NCI-H2196 treated with DMSO at 0.1 percent for 48 hours (cell line): ENCODE measurements around the gene FAM210A.

ENCODE experiments used
- DNase-seq: peaks from one replicate; lab custom pipeline; 2025; ENCODE audit not compliant: unreplicated experiment; lab: John Stamatoyannopoulos, UW

FAM210A gene

GRCh38 chr18:13623348-13623747, 103.0 kb downstream of the FAM210A start:
- no peak for DNase-seq

GRCh38 chr18:13622751-13623150, 103.6 kb downstream of the FAM210A start:
- no peak for DNase-seq

- DNase-seq, result no peak
These were observed 104.3 kb downstream of the FAM210A start for GRCh38 chr18:13621886-13622619.

- DNase-seq, result no peak
These were observed 104.9 kb downstream of the FAM210A start for GRCh38 chr18:13621446-13621849.

GRCh38 chr18:13620818-13621445, 105.4 kb downstream of the FAM210A start:
- no peak for DNase-seq

GRCh38 chr18:13620206-13620672, 106.1 kb downstream of the FAM210A start:
- DNase-seq, result no peak

- no peak for DNase-seq
These were observed 106.7 kb downstream of the FAM210A start for GRCh38 chr18:13619505-13620205.

- DNase-seq, result no peak
These were observed 107.5 kb downstream of the FAM210A start for GRCh38 chr18:13618760-13619438.

- no peak for DNase-seq
These were observed 108.4 kb downstream of the FAM210A start for GRCh38 chr18:13617826-13618515.

GRCh38 chr18:13616525-13617035, 109.8 kb downstream of the FAM210A start:
- DNase-seq, result no peak

GRCh38 chr18:13616041-13616440, 110.3 kb downstream of the FAM210A start:
- DNase-seq, result no peak

GRCh38 chr18:13615432-13615861, 110.9 kb downstream of the FAM210A start:
- DNase-seq, result no peak

- DNase-seq, result no peak
These were observed 111.6 kb downstream of the FAM210A start for GRCh38 chr18:13614641-13615288.

GRCh38 chr18:13613591-13614501, 112.5 kb downstream of the FAM210A start:
- DNase-seq, result peak; percentile 8
